GM20000 (cell line): ENCODE results near the gene CKAP4.
A peak's percentile ranks its signal among the peaks of the same experiment; 100 is the strongest.

Experiments
- DNase-seq: peaks from one replicate; pipeline ENCODE4 v3.0.0; 2012; ENCODE audit warnings: low spot score
- CTCF ChIP-seq: IDR thresholded peaks from 2 replicates; pipeline ENCODE4 v1.5.1; 2012; ENCODE audit warnings: mild to moderate bottlenecking, control low read depth; ENCODE audit errors: extremely low read depth, missing control alignments

CKAP4 gene

GRCh38 chr12:106256524-106256923 lies 8.7 kb upstream of the CKAP4 start:
- no peak for DNase-seq
- TF ChIP-seq CTCF, result no peak

- no peak for DNase-seq
- TF ChIP-seq CTCF, result no peak
Observed at GRCh38 chr12:106255952-106256351, 8.1 kb upstream of the CKAP4 start.

GRCh38 chr12:106255493-106255892 lies 7.7 kb upstream of the CKAP4 start:
- no peak for DNase-seq
- TF ChIP-seq CTCF, result no peak

GRCh38 chr12:106254724-106255123 lies 6.9 kb upstream of the CKAP4 start:
- no peak for TF ChIP-seq CTCF
- no peak for DNase-seq

GRCh38 chr12:106251631-106252455 lies 4.0 kb upstream of the CKAP4 start:
- no peak for TF ChIP-seq CTCF

GRCh38 chr12:106249411-106250135 lies 1.8 kb upstream of the CKAP4 start:
- TF ChIP-seq CTCF, result no peak
- peak; percentile 79 for DNase-seq

More at GRCh38 chr12:106251631-106252455, 4.0 kb upstream of the CKAP4 start:
- no peak for DNase-seq

GRCh38 chr12:106248846-106249371 lies 1.1 kb upstream of the CKAP4 start:
- no peak for TF ChIP-seq CTCF
- peak; percentile 58 for DNase-seq
